ENCODE measurements around the gene UGT3A1.
"Not testable (repeated sequence)": the region's sequence is repeated elsewhere in the genome, so short reads cannot be mapped to it uniquely, and the experiment has no call there.

The UGT3A1 gene

DNA sequence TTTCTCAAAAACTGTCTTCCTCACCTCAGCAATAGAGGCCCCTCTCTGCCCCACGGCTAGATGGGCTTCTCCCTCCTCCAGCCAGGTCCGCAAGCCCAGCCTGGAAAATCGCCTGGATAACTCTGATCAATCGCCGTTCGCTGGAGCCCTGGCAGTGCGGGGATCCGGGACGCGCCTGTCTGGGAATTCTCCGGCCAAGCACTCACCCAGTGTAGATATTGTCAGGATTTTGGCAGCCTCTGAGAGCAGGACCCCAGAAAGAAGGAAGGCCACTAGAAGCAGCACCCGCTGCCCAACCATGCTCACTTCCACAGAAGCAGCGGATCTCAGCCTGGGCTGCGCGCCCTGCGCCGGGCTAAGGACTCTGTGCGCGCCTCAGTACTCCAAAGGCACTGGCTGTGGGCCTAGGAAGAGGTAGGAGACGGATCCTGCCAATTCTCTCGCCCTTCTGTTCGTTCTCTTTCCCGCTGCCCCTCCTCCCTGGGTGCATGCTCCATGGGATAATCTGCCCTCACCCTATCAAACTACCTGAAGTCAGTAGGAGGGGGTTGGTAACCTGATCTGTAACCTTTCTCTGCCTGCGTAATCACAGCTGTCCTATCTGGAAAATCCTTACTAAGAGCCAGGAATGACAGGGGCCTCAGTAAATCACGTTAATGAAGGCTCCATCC, at the start of gene UGT3A1:
Gene UGT3A1, minus strand, starts transcription at position 450 of the 671 bp plus-strand sequence. Its CDS starts 150 bp downstream, at position 300.
- Histone ChIP-seq H3K4me3 (no peak within 1 kb of the TSS), H3K4me1 (no peaks in the 10 kb centered on the region), H3K9me3 (no peaks in the 10 kb centered on the region), H3K27me3 (no peaks in the 10 kb centered on the region), H3K27ac (no peak within 1 kb of the TSS), H3K36me3 (no peaks in the 10 kb centered on the region)
- no peak for TF ChIP-seq CTCF (IDR thresholded peaks at IDR 0.05)
- intact Hi-C loops (cut with DNase I; ENCODE audit: low total_unique reads) = no loop called here
- no peak for DNase-seq

- Histone ChIP-seq H3K4me1 (no peaks in the 10 kb centered on the region), H3K27ac (no peak overlapping the region), H3K27me3 (no peaks in the 10 kb centered on the region), H3K9me3 (no peaks in the 10 kb centered on the region), H3K36me3 (no peaks in the 10 kb centered on the region), H3K4me3 (no peak overlapping the region)
- intact Hi-C loops (cut with DNase I; ENCODE audit: low total_unique reads) = no loop called here
- DNase-seq = no peak
- no peak for TF ChIP-seq CTCF (IDR thresholded peaks at IDR 0.05)
These were observed 44.5 kb upstream of the UGT3A1 start for GRCh38 chr5:36035696-36036095.

DNA sequence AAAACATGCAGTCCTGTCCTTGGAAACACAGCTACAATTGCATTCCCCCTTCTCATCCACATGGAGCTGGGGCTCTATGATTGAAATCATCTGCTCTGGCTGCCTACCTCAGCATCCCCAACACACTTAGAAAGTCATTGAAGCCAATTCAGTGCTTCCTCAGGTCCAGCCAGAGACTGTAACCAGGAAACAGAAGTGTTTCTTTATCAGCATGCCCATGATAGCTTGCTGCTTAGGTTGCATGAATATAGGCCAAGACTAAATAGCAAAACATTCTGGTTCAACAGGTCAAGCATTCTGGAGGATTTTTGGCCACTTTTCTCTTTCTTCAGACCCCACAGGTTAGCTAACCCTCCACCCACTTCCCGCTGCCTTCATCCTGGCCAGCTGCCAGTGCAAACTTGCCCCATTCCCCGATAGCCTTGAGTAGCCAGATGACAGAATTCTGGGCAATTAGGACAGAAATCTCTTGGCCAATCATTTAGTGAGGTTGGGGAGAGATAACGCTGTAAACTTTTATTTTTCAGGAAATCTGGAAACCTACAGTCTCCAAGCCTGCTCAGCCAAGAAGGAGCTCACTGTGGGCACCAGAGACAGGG, 43.4 kb upstream of the UGT3A1 start:
- H3K27ac ChIP-seq; H3K36me3 ChIP-seq; H3K4me1 ChIP-seq; H3K9me3 ChIP-seq; intact Hi-C loops (cut with DNase I; ENCODE audit: low total_unique reads); DNase-seq; H3K4me3 ChIP-seq; H3K27me3 ChIP-seq: not testable (repeated sequence)

DNA sequence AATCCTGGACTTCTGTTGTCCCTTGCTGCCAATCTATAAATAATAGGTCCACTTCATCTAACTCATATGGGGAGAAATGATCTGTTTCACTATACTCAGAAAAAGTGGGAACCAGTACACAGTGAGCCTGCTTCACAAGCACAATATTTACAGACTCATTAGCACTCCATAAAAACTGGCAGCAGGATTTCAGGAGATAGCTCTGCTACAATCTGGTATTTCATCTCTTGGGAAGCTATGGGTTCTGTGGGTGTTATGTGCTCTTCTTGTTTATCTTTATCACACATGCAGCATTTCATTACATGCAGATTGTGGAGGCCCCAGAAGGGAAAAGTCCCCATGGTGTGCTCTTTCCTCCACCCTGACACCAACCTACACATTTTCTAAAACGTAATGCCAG, 42.3 kb upstream of the UGT3A1 start:
- H3K36me3 ChIP-seq = no peaks in the 10 kb centered on the region
- no peaks in the 10 kb centered on the region for H3K9me3 ChIP-seq
- intact Hi-C loops (cut with DNase I; ENCODE audit: low total_unique reads) = no loop called here
- H3K27me3 ChIP-seq = no peaks in the 10 kb centered on the region
- H3K4me3 ChIP-seq = no peak overlapping the region
- DNase-seq = no peak
- H3K4me1 ChIP-seq = no peaks in the 10 kb centered on the region
- no peak overlapping the region for H3K27ac ChIP-seq
- TF ChIP-seq CTCF (IDR thresholded peaks at IDR 0.05) = no peak

DNA sequence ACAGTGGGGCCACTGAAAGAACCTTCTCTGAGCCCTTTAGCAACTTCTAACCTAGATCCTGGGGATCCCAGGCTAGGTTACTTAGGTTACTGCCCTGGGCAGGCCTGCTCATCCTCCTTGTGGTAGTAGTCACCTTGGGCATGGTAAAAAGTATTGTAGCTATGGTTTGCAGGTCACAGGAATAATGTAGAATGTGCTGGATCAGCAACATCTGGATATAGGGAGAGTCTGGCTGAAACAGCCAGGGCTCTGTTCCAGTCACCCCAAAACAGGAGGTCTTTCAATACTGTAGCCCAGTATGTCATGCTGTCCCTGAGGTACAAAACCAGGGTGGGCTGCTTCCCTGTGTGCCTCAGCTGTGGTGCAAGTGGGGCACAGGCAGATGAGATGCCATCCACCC, 41.9 kb upstream of the UGT3A1 start:
- H3K36me3 ChIP-seq = no peaks in the 10 kb centered on the region
- H3K4me1 ChIP-seq = no peaks in the 10 kb centered on the region
- H3K9me3 ChIP-seq = no peaks in the 10 kb centered on the region
- intact Hi-C loops (cut with DNase I; ENCODE audit: low total_unique reads) = no loop called here
- H3K27me3 ChIP-seq = no peaks in the 10 kb centered on the region
- H3K27ac ChIP-seq = no peak overlapping the region
- TF ChIP-seq CTCF (IDR thresholded peaks at IDR 0.05) = no peak
- H3K4me3 ChIP-seq = no peak overlapping the region
- no peak for DNase-seq

DNA sequence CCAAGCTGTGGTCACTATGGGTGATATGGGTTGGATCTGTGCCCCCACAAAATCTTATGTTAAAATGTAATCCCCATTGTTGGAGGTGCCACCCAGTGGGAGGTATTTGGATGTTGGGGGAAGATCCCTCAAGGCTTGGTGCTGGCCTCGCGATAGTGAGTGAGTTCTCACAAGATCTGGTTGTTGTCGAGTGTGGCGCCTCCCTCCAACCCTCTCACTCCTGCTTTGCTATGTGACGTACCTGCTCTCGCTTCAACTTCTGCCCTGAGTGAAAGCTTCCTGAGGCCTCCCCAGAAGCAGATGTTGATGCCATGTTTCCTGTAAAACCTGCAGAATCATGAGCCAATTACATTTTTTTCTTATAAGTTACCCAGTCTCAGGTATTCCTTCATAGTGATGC, 40.0 kb upstream of the UGT3A1 start:
- DNase-seq = no peak
- no peaks in the 10 kb centered on the region for H3K27me3 ChIP-seq
- no peak overlapping the region for H3K4me3 ChIP-seq
- intact Hi-C loops (cut with DNase I; ENCODE audit: low total_unique reads) = no loop called here
- no peak overlapping the region for H3K27ac ChIP-seq
- H3K4me1 ChIP-seq = no peaks in the 10 kb centered on the region
- H3K36me3 ChIP-seq = no peaks in the 10 kb centered on the region
- H3K9me3 ChIP-seq = no peaks in the 10 kb centered on the region
- TF ChIP-seq CTCF (IDR thresholded peaks at IDR 0.05) = no peak
